GM23248 (cell line): Measurements from ENCODE around the gene GSTO2. TPM values are rescaled to one million over a fixed set of nuclear protein-coding genes. Genes with fewer than 3 reads are reported as not detected.

Experiments
- DNase-seq: peaks from one replicate; pipeline ENCODE4 v3.0.0-alpha.2; 2015
- H2AFZ ChIP-seq: fragments of 200-600 bp; sonication (generic); 2 replicates; pipeline ENCODE4 v1.6.1; 2016; ENCODE audit warnings: antibody characterized with exemption
- H3F3A ChIP-seq: fragments of 200-600 bp; sonication (generic); 2 replicates; pipeline ENCODE4 v1.6.1; 2016; ENCODE audit warnings: mild to moderate bottlenecking, antibody characterized with exemption, mixed run types; ENCODE audit not compliant: insufficient read depth
- H3K27ac ChIP-seq: fragments of 200-600 bp; sonication (generic); 2 replicates; pipeline ENCODE4 v1.5.1; 2016; ENCODE audit warnings: mild to moderate bottlenecking
- H3K27me3 ChIP-seq: fragments of 200-600 bp; sonication (generic); replicated peaks from 2 replicates; pipeline ENCODE4 v1.6.1; 2016; ENCODE audit warnings: mild to moderate bottlenecking; ENCODE audit not compliant: insufficient read depth
- H3K36me3 ChIP-seq: fragments of 200-600 bp; sonication (generic); 2 replicates; pipeline ENCODE4 v1.6.1; 2016; ENCODE audit warnings: low read depth, mild to moderate bottlenecking
- H3K4me1 ChIP-seq: fragments of 200-600 bp; sonication (generic); 2 replicates; pipeline ENCODE4 v1.6.1; 2016; ENCODE audit warnings: mild to moderate bottlenecking; ENCODE audit not compliant: insufficient read depth
- H3K4me2 ChIP-seq: fragments of 200-600 bp; sonication (generic); one replicate; pipeline ENCODE4 v1.6.1; 2016; ENCODE audit warnings: mild to moderate bottlenecking; ENCODE audit not compliant: unreplicated experiment
- H3K4me3 ChIP-seq: fragments of 200-600 bp; sonication (generic); 2 replicates; pipeline ENCODE4 v1.5.1; 2016; ENCODE audit warnings: mild to moderate bottlenecking
- H3K79me2 ChIP-seq: fragments of 200-600 bp; sonication (generic); 2 replicates; pipeline ENCODE4 v1.6.1; 2016; ENCODE audit warnings: mild to moderate bottlenecking; ENCODE audit not compliant: insufficient read depth
- H3K9ac ChIP-seq: fragments of 200-600 bp; sonication (generic); 2 replicates; pipeline ENCODE4 v1.6.1; 2016; ENCODE audit warnings: mild to moderate bottlenecking
- H3K9me2 ChIP-seq: fragments of 200-600 bp; sonication (generic); 2 replicates; pipeline ENCODE4 v1.6.1; 2016; ENCODE audit warnings: mixed run types, mild to moderate bottlenecking, moderate library complexity; ENCODE audit not compliant: insufficient read depth
- H3K9me3 ChIP-seq: fragments of 200-600 bp; sonication (generic); one replicate; pipeline ENCODE4 v1.6.1; 2017; ENCODE audit warnings: low read depth
- H4K20me1 ChIP-seq: fragments of 200-600 bp; sonication (generic); 2 replicates; pipeline ENCODE4 v1.6.0; 2016; ENCODE audit not compliant: insufficient read depth
- EZH2 ChIP-seq: fragments of 200-600 bp; sonication (generic); IDR thresholded peaks from 2 replicates; pipeline ENCODE4 v1.6.1; 2018; ENCODE audit warnings: antibody characterized with exemption, mild to moderate bottlenecking; ENCODE audit not compliant: insufficient read depth, poor library complexity, severe bottlenecking
- EZH2phosphoT487 ChIP-seq: fragments of 200-600 bp; sonication (generic); IDR thresholded peaks from 2 replicates; pipeline ENCODE4 v1.6.1; 2018; ENCODE audit warnings: antibody characterized with exemption, moderate library complexity, mild to moderate bottlenecking, low read depth; ENCODE audit not compliant: insufficient read depth
- WGBS, 2 experiments: methylation state at CpG; one replicate each; pipeline ENCODE4 v1.1.6; 2015 to 2017; ENCODE audit warnings: low lambda C conversion rate in 2 of 2, low coverage in 1 of 2; ENCODE audit errors: missing lambda C conversion rate in 2 of 2; 5-methylcytosine and 5-hydroxymethylcytosine counted together
- in situ Hi-C: fragments of 300-500 bp; cut with MboI; formaldehyde crosslinking; loops from 2 replicates; pipeline ENCODE4 v1.15.0; 2020
- polyA plus RNA-seq: library from polyadenylated mRNA; unstranded; fragments of >200 nt; fragmentation: Nextera tagmentation; extraction: Ambion mirVana; gene quantifications from 2 replicates; pipeline ENCODE4 v1.2.1, GENCODE V29; 2016
- total RNA-seq: library from RNA; depleted of rRNA; stranded (reverse); fragments of >200 nt; shearing (Covaris generic); gene quantifications from 2 replicates; pipeline ENCODE4 v1.2.3, GENCODE V29; 2014

Gene GSTO2
- total and polyA plus RNA-seq, 2 experiments from 2014 or later: 1.1 to 2.2 TPM

DNA sequence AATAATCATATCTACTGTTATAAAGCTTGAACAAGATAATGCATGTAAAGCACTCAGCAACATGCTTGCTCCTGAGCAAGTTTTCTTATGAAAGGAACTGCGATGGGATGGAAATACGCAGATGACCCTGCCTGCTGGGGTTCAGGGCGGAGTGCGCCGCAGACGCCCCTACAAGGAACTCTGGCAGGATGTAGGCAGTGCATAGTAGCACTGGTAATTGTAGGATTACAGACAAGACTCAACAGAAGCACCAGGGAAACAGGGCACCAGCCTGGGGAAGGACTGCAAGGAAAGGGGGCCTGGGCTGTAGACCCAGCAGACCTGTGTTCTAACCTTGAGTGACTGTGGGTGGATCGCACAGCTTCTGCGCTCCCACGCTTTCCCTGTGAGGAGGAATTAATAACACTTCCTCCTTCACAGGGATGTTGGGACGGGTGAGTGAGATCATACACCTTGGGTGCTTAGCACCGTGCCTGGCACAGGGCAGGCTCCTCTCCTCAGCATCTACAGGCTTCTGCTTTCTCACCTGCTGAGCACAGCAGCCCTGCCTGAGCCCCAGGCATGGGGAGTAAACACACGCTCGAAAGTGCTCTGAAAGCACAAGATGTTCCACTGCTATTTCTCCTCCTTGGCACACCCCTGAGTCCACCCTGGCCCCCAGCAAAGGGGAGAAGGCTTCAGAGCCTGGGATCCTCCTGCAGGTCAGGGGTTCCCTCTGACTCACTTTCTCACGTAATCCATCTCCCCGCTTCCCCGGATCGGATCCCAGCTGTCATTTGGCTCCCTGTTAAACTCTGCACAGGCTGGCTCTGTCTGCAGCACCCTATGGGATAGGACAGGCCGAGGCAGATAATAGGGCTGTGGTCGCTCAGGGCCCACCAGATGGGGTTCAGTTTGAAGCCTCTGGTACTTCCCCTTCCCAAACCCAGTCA, 50.1 kb downstream of the GSTO2 start:
- no peak for TF ChIP-seq EZH2
- no peak for TF ChIP-seq EZH2phosphoT487
- H2AFZ ChIP-seq: no peak overlapping the region
- in situ Hi-C loops: no loop called here
- H3K4me1 ChIP-seq: peaks cover 29% of the 10 kb centered on the region
- H3K4me3 ChIP-seq: no peak overlapping the region
- WGBS, 2 experiments: 89% methylated on average over 19 of the region's 19 CpGs
- H3K27me3 ChIP-seq: no peaks in the 10 kb centered on the region
- H3K9ac ChIP-seq: no peak overlapping the region
- H3K9me3 ChIP-seq: no peaks in the 10 kb centered on the region
- DNase-seq: no peak
- H3K4me2 ChIP-seq: no peak overlapping the region
- H3K79me2 ChIP-seq: peaks cover 100% of the 10 kb centered on the region
- H3K27ac ChIP-seq: peak overlapping the region; percentile 7; the same call in 1 of the 2 replicates
- H3F3A ChIP-seq: peaks cover 23% of the 10 kb centered on the region
- peaks cover 5% of the 10 kb centered on the region; the same call in 1 of the 2 replicates for H3K36me3 ChIP-seq
- H3K9me2 ChIP-seq: no peaks in the 10 kb centered on the region
- no peaks in the 10 kb centered on the region for H4K20me1 ChIP-seq

DNA sequence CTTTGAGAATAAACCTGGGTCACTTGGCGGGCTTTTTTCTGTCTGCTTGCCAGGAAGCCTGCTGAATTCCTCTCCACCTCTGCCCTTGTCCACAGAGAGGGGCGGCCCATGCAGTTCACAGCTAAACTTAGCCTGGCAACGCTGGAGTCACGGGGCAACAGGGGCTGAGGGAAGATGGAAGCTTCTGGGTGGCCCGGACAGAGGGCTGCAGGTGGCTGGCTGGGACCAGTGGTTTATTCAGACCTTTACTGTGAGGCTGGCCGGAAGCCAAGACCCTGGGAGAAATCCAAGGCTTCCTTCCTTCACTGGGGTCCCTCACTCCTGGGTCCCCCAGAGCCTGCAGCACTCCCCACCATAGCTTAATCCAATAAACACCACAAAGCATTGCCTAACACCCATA, 52.2 kb downstream of the GSTO2 start:
- H3K4me2 ChIP-seq: no peak overlapping the region
- H3F3A ChIP-seq: peaks cover 22% of the 10 kb centered on the region
- 98 to 100% methylated on average over 6 of the region's 6 CpGs for WGBS, 2 experiments
- H2AFZ ChIP-seq: no peak overlapping the region
- no peak overlapping the region for H3K27ac ChIP-seq
- H3K36me3 ChIP-seq: peaks cover 5% of the 10 kb centered on the region; the same call in 1 of the 2 replicates
- no peak for DNase-seq
- H3K27me3 ChIP-seq: no peaks in the 10 kb centered on the region
- H3K4me3 ChIP-seq: no peak overlapping the region
- TF ChIP-seq EZH2: no peak
- no peak for TF ChIP-seq EZH2phosphoT487
- peaks cover 28% of the 10 kb centered on the region for H3K4me1 ChIP-seq
- H3K9ac ChIP-seq: no peak overlapping the region
- H4K20me1 ChIP-seq: no peaks in the 10 kb centered on the region
- H3K79me2 ChIP-seq: peaks cover 100% of the 10 kb centered on the region
- no peaks in the 10 kb centered on the region for H3K9me2 ChIP-seq
- no peaks in the 10 kb centered on the region for H3K9me3 ChIP-seq
- in situ Hi-C loops: no loop called here

DNA sequence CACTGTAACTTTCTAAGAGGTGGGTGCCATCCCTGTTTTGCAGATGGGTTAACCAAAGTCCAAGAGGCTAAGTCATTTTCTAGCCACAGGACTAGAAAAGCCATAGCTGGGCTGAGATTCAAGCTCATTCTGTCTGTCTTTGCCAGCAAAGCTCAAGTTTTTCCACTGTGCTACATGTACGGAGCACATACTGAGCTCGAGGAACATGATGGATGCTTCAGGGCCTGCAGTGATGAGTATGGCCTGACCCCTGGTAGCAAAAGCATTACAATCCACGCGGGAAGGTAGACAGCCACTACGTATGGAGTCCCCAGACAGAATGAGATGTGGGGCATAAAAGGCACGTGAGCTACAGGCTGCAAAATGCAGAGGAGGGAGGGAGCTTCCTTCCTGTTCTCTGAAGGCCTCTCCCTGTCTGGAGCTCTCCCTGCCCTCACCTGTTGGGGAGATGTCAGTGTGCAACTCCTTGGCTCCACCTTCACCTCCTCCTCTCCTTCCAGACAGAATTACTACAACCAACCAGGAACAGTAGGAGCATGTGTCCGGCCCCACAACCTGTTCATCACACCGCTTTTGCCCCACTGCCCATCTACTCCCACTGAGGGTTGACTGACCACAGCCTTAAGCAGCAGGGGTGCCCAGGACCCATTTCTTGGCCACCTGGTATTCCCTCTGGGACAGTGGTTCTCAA, 52.9 kb downstream of the GSTO2 start:
- Histone ChIP-seq H3K27ac (no peak overlapping the region), H3F3A (peaks cover 16% of the 10 kb centered on the region), H4K20me1 (no peaks in the 10 kb centered on the region), H3K27me3 (no peaks in the 10 kb centered on the region), H3K36me3 (peaks cover 5% of the 10 kb centered on the region; the same call in 1 of the 2 replicates), H3K9me3 (no peaks in the 10 kb centered on the region), H3K9me2 (no peaks in the 10 kb centered on the region), H3K4me1 (peaks cover 26% of the 10 kb centered on the region), H3K4me2 (no peak overlapping the region), H3K9ac (no peak overlapping the region), H3K4me3 (no peak overlapping the region), H2AFZ (no peak overlapping the region), H3K79me2 (peaks cover 100% of the 10 kb centered on the region)
- TF ChIP-seq EZH2phosphoT487 (no peak), EZH2 (no peak)
- in situ Hi-C loops: no loop called here
- DNase-seq: no peak
- 94 to 96% methylated on average over 8 of the region's 8 CpGs for WGBS, 2 experiments

DNA sequence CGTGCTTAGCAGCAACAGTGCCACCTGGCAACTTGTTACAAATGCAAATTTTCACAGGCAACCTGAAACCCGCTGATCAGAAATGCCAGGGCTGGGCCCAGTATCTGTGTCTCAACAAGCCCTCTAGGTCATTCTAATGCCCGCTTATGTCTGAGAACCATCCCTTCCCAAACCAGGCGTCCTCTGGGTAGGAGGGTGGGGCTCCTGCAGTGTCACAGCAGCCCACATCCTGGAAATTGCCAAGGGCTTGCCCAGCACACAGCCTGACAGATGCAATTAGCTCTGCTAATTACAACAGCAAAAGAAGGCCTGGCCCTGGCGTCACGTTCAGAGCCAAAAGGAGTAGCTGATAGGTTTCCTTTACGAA, 53.4 kb downstream of the GSTO2 start:
- H2AFZ ChIP-seq: no peak overlapping the region
- no peaks in the 10 kb centered on the region for H3K9me3 ChIP-seq
- H4K20me1 ChIP-seq: no peaks in the 10 kb centered on the region
- H3F3A ChIP-seq: peaks cover 18% of the 10 kb centered on the region
- H3K36me3 ChIP-seq: peaks cover 5% of the 10 kb centered on the region; the same call in 1 of the 2 replicates
- WGBS, 2 experiments: 91 to 94% methylated on average over 7 of the region's 7 CpGs
- no peak overlapping the region for H3K9ac ChIP-seq
- TF ChIP-seq EZH2: no peak
- no peak for TF ChIP-seq EZH2phosphoT487
- no peaks in the 10 kb centered on the region for H3K9me2 ChIP-seq
- no peak overlapping the region for H3K4me2 ChIP-seq
- peaks cover 26% of the 10 kb centered on the region for H3K4me1 ChIP-seq
- peaks cover 100% of the 10 kb centered on the region for H3K79me2 ChIP-seq
- in situ Hi-C loops: no loop called here
- H3K27me3 ChIP-seq: no peaks in the 10 kb centered on the region
- DNase-seq: no peak
- H3K4me3 ChIP-seq: no peak overlapping the region
- no peak overlapping the region for H3K27ac ChIP-seq
